HG03060 (cell line): ENCODE data around the gene AKR1C4.
"Not testable (repeated sequence)": the region's sequence is repeated elsewhere in the genome, so short reads cannot be mapped to it uniquely, and the experiment has no call there.

Experiments used
- ATAC-seq: cut with Tn5 transposase; IDR thresholded peaks from one replicate; pipeline ENCODE4 v1.9.1; 2021; ENCODE audit warnings: low read depth, moderate number of reproducible peaks; ENCODE audit not compliant: unreplicated experiment

The AKR1C4 gene

GRCh38 chr10:5196702-5197113 is at the start of gene AKR1C4:
Gene AKR1C4, plus strand, starts transcription at chr10:5196837. Its CDS starts 31 bp downstream, at chr10:5196868.
- ATAC-seq: no peak

GRCh38 chr10:5146920-5147254 is 49.8 kb upstream of the AKR1C4 start:
- no peak for ATAC-seq

GRCh38 chr10:5147255-5147980 is 49.2 kb upstream of the AKR1C4 start:
- no peak for ATAC-seq

GRCh38 chr10:5147981-5148677 is 48.5 kb upstream of the AKR1C4 start:
- ATAC-seq: no peak

DNA sequence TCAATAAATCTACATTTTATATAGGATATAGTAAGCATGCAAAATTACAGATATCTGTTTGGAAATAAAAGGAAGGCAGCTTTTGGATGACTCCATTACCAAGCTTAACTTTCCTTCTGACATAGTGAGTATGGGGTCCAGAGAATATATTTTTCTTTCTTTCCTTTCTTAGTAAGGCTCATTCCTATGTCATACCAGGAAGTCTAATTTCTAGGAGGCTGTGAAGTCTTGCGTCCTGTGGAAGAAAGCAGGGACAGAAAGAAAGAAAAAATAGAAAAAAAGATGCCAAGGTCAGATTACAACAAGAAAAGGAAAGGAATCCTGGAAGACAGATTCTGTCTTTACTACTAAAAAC is 48.0 kb upstream of the AKR1C4 start:
- no peak for ATAC-seq

GRCh38 chr10:5151076-5151475 is 45.6 kb upstream of the AKR1C4 start:
- no peak for ATAC-seq

DNA sequence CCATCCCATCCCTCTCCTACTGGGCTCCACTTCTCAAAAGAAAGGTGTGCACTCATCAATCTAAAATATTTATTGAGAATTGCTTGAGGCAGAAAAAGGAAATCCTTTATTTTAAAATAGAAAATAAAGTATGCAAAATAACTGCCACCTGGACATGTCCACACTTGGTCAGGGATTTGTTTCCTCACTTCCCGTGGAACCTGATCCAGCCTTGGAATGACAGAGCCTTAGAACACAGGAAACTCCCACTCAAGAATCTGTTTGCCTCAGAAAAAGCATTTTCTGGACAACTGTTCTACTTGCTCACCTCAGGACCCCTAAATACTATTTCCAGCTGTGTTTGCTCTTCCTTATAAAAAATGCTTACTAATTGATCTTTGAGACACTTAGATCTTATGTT is 40.7 kb upstream of the AKR1C4 start:
- ATAC-seq: no peak

DNA sequence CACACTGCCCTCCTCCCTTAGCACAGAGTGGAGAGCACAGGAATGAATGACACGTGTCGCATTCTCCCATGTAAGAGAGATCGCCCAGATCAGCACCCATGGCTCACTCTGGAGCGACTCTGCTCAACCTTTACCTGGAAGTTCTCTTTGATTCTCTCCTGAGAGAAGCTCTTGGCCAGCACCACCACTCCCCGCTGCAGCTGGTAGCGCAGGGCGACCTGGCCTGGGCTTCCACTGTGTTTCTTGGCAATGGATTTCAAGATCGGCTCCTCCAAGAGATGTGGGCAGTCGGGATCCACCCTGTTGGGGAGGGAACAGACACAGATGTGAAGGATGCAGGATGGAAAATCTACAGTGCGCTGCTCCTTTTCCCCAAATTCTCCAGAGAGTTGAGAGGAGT is 39.1 kb upstream of the AKR1C4 start:
- ATAC-seq: no peak

- no peak for ATAC-seq
These were observed 37.5 kb upstream of the AKR1C4 start for GRCh38 chr10:5159126-5159525.

- ATAC-seq: no peak
These were observed 33.1 kb upstream of the AKR1C4 start for GRCh38 chr10:5163487-5163886.

- ATAC-seq: no peak
These were observed 30.9 kb upstream of the AKR1C4 start for GRCh38 chr10:5165738-5166137.

DNA sequence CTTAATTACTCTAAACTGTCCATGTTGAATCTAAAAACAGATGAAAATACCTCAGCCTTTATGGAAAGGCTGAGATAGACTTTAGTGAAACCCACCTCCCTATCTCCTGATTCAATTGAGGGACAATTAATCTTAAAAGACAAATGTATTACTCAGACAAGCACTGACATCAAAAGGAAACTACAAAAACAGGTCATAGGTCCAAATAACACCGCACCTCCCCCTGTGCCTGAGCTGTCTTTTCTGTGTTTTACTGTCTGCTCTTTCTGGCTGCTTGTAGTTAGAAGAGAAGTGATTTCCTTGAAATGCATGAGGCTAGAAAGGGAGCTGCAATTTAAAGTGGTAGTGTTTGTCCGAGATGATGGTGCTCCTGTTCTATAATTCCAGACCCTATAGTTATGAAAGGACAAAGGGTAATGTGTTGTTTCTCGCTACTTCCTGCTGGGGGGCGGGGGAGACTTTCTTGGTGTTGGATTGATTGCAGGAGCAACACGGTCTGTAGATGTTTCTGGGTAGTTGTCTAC is 27.7 kb upstream of the AKR1C4 start:
- ATAC-seq: no peak

DNA sequence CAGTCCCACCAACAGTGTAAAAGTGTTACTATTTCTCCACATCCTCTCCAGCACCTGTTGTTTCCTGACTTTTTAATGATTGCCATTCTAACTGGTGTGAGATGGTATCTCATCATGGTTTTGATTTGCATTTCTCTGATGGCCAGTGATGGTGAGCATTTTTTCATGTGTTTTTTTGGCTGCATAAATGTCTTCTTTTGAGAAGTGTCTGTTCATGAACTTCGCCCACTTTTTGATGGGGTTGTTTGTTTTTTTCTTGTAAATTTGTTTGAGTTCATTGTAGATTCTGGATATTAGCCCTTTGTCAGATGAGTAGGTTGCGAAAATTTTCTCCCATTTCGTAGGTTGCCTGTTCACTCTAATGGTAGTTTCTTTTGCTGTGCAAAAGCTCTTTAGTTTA is 21.1 kb upstream of the AKR1C4 start:
- not testable (repeated sequence) for ATAC-seq

DNA sequence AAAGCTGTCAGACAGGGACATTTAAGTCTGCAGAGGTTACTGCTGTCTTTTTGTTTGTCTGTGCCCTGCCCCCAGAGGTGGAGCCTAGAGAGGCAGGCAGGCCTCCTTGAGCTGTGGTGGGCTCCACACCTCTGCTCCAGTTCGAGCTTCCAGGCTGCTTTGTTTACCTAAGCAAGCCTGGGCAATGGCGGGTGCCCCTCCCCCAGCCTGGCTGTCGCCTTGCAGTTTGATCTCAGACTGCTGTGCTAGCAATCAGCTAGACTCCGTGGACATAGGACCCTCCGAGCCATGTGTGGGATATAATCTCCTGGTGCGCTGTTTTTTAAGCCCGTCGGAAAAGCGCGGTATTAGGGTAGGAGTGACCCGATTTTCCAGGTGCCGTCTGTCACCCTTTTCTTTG is 16.1 kb upstream of the AKR1C4 start:
- not testable (repeated sequence) for ATAC-seq

DNA sequence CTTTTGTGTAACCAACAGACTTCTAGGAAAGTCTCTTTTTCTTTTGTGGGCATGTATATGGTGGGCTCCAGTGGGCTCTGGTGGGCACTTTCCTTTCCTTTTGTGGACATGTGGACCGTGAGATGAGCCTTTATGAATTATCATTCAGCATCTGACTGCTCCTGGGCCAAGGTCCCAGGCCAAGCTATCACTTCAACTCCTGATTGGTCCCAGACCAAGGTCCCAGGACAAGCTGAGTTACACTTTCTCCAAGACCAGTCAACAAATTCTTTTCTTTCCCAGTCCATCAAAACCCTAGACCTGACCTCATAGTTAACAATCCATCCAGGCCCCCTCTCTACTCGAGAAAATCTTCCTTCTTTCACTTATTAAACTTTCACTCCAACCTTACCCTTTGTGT is 12.7 kb upstream of the AKR1C4 start:
- ATAC-seq: no peak

- no peak for ATAC-seq
These were observed 11.5 kb upstream of the AKR1C4 start, which contains the start of gene AKR1C8 for GRCh38 chr10:5184987-5185775. Gene AKR1C8, minus strand, starts transcription at chr10:5185150. Its CDS starts 46 bp downstream, at chr10:5185104.

GRCh38 chr10:5187867-5188266 is 8.8 kb upstream of the AKR1C4 start:
- ATAC-seq: no peak

GRCh38 chr10:5188358-5188757 is 8.3 kb upstream of the AKR1C4 start:
- no peak for ATAC-seq

- no peak for ATAC-seq
These were observed 2.2 kb upstream of the AKR1C4 start for GRCh38 chr10:5194431-5194830.

DNA sequence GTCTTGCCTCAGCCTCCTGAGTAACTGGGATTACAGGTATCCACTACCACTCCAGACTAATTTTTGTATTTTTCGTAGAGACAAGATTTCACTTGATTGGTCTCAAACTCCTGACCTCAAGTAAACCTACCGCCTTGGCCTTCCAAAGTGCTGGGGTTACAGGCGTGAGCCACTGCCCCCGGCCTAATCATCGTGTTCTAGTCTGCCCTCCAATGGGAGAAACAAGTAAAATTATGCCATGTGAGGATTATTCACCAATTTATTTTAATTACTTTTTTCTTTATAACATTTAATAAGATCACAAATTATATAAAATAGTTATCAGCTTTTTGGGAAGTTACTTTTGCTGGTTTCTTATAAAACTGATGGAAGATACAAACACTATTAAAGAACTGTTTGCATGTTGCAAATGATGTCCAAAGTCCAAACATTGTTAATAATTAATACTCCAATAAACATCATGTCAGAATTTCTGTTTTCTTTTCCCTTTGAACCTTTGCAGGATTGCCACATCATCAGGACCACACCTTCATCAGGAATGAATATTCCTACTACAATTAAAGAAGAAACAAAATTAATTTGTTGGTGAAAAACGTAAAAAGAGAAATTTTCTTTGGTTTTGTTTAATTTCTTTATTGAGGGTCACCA is 786 bp upstream of the AKR1C4 start:
- ATAC-seq: no peak

DNA sequence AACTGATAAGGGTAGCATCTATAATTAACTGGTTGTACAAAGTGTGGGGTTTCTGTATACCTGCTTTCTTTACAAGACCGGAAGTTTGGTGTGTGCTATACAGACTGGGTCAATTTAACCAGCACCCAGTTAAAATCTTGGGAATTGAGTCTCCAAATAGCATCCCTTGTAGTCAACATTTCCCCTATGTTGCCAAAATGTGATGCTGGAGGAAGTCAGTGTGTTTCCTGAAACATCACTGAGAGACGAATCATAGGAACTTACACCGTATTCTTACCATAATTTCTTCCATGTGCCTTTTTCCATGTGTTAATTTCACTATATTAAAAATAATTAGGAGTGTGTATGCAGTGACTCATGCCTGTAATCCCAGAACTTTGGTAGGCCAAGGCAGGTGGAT is 1.7 kb downstream of the AKR1C4 start:
- ATAC-seq: no peak
